GM19043 (cell line): ENCODE results near the gene GPR12.

Experiments
- ATAC-seq: cut with Tn5 transposase; IDR thresholded peaks from one replicate; pipeline ENCODE4 v1.9.1; 2021; ENCODE audit warnings: low read depth; ENCODE audit not compliant: unreplicated experiment

The GPR12 gene

DNA sequence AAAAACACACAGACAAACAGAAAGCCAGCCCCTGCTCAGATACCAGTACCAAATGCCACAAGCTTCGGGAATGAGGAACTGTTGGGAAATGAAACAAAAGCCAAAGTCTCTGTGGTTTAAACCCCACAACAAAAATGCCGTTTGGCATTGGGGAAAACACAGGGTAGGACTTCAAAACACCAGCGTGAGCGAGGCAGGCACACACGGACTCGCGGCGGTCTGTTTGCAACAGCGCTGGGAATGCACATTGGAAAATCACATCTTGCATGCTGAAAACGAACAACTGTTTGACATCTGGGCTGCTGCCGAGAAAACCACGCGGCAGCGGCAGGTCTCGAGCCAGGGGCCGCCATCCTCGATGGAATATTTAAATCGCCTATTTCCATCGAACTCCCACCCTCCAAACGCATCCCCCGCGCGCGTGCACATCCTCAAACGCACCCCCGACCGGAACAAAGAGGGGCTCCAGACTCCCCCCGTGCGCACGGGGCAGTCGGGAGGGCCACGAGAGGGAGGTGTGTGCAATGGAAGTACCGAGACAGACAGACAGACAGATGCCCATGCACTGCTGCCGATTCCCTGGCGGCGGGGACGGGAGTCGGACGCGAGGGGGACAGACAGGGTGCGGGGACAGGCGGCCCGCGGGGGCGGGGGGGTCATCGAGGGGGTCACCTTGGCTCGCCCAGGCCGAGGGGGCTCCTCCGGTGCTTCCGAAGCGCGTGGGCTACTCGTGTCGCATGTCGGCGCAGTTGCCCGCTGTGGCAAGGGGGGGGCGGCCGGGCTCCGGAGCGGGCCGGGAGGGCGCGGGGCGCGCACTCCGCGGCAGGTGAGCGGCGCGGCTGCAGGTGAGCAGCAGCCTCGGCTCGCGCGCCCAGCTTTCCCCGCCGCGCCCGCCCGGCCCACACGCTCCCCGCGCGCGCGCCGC lies at the start of gene GPR12:
GPR12 (minus strand) TSS at position 880 of the 925 bp plus-strand sequence. CDS start 959 bp downstream, outside the sequence.
- ATAC-seq, result no peak

DNA sequence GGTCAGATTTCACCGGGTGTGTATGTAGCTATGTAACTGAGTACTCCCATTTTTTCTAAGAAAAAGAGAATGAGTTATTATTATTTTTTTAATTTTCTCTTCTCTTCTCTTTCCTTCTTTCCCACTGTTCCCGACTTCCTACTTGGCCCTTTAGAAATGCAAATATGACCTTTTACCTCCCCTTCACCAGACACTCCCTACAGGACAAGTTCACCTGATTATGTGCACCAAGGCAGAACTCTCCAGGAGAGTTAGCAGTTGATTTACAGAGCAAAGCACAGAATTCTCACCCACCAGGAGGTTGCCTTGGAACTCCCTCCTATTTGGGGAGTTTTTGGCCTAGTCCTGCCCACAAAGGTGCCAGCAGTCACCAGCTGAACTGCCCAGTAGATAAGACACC lies 49.5 kb upstream of the GPR12 start:
- no peak for ATAC-seq

- no peak for ATAC-seq
Measured at GRCh38 chr13:26806891-26807290, 46.3 kb upstream of the GPR12 start.

DNA sequence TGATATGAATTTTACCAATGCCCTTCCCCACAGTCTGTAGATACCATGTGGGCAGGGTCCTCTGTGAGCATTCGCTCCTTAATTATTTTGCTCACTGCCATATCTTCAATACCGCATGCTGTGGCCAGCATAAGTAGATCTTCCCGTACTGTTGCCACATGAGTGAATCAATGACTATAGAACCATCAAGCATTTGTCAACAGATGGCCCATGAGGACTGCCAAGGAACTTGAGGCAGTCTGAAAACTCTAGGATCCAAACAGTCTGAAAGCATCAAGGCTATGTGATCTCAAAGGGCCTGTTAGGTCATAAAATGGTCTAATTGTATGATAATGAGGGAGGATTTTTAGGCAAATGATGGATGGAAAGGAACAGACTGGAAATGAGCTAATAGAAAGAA lies 27.4 kb upstream of the GPR12 start:
- no peak for ATAC-seq

DNA sequence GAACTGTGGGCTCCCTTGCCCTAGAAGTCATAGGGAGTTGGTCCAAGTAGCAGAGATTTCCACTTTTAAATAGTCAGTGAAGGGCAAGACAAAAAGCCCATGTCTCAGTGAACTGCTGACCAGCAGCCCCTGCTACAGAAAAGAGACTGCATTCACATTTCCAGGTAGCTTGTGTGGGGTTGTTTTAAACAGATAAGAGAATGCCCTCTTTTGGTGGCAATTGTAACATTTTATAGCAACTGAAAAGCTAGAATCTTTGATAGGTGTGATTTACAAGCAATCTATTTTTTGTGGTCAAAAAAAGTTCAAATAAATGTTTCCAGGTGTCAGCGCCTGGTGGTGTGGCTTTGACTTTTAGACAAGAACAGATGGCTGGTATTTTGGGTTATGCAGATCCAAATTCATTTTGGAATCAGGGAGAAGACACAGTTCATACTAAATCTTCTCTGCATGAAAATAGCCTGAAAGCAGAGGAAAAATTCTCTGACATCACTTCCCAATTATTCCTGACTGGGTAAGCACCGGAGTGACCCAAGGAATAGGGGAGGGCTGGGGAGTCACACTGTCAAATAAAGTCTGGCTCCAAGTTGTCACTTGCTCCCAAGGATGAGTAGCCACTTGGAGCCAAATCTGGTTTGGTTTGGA lies 26.2 kb upstream of the GPR12 start:
- ATAC-seq, result no peak

GRCh38 chr13:26785838-26786630 lies 25.4 kb upstream of the GPR12 start:
- no peak for ATAC-seq

DNA sequence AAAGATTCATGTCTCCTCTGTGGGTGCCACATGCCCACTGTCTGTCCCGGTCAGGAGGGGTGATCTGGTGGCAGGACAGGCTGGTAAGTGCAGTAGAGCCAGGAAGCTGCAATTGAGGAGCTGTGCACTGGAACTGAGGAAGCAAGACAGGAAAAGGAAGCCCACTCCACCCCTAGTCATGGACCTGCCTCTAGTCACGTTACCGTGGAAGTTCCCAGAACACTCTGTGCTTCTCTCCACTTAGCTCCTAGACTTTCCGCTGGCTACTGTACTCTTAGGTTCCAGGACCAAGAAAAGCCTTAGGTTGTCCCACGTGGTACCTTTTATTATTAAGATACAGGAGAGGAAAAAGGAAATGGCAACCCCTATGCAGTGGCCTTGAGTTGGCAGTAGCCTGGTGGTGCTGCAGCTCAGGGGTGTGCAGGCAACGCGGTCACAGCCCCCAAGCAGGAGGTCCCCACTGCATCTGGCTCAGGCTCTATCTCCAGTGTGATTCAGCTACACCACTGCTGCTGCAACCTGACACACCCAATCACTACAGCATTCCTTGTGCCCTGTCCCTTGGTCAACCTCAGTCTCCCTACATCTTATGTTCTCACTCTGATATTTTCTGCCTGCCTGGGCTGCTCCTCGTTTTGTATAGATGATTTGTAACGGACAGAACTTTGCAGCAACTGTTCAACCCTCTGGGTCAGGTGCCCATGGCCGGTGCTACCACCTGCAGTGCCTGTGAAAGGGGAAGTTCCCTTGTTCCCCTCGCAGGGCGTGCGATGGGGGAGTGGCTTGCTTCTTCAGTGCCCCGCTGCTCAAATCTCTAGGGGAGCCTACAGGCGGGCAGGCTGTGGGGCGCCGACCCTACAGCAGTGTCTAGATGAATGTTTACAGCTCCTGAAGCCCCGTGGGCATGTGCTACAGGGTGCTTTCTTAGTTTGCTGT lies 24.4 kb upstream of the GPR12 start:
- no peak for ATAC-seq

DNA sequence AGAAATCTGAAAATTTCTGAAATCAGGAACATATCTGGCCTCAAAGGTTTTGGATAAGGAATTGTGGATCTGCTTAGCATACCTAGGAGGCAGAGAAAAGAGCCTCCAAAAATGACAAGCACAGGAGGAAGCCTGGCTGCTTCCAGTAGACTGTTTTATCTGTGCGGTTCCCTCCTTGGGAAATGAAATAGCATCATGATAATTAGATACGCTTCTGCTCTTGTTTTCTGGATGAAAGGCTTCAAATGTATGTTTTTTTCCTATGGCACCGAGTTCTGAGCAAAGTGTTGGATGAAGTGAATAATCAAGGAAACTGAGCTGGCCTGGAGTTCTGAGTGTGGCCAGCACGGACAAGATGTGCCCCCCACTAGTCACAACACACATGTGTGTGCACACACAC lies 19.8 kb upstream of the GPR12 start:
- no peak for ATAC-seq

- no peak for ATAC-seq
Measured at GRCh38 chr13:26779321-26779720, 18.7 kb upstream of the GPR12 start.

GRCh38 chr13:26772531-26772930 lies 11.9 kb upstream of the GPR12 start:
- no peak for ATAC-seq

DNA sequence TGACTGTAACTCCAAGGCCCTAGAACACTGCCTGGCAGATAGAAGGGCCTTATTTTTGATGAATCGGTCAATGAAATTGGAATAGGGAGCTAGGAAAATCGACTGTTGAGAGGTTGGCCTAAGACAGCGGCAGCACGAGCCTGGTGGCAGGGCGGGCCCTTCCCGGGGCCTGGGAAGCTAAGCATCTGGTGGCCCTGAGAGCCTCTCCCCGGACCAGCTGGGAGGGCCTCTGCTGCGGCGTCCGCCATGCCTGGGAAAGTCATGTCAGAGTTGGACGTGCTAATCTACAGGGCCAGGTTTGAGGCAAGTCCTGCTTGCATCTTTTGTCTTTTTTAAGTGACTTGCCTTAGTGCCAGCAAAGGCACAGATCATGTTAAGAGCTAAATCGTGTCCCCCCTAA lies 11.2 kb upstream of the GPR12 start:
- no peak for ATAC-seq

DNA sequence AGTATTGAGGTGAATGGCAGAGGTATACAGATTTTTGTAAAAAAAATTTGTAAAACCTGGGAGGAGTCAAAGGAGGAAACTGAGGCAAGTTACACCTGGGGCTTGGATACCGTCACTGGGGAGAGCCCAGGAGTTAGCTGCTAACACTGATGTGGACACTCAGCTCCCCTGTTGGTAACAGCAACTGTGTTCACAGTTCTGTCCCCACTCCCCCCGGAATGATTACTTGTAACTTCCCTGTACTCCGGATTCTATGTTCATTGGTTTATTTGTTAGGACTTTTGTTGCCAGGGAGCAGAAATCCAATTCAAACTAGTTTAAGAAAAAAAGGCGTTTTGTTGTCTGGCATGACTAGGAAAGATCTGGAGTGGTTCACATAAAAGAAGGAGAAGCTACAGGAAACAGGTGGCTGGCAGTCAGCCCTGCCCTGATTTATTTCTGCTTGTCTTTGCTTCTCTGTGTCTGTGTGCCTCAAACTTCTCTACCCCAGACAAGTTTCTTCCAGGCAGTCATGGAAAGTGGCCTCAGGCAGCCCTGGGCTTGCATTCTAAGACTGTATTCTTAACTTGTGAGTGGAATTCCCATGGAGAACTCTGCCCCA lies 2.3 kb upstream of the GPR12 start:
- ATAC-seq, result no peak

DNA sequence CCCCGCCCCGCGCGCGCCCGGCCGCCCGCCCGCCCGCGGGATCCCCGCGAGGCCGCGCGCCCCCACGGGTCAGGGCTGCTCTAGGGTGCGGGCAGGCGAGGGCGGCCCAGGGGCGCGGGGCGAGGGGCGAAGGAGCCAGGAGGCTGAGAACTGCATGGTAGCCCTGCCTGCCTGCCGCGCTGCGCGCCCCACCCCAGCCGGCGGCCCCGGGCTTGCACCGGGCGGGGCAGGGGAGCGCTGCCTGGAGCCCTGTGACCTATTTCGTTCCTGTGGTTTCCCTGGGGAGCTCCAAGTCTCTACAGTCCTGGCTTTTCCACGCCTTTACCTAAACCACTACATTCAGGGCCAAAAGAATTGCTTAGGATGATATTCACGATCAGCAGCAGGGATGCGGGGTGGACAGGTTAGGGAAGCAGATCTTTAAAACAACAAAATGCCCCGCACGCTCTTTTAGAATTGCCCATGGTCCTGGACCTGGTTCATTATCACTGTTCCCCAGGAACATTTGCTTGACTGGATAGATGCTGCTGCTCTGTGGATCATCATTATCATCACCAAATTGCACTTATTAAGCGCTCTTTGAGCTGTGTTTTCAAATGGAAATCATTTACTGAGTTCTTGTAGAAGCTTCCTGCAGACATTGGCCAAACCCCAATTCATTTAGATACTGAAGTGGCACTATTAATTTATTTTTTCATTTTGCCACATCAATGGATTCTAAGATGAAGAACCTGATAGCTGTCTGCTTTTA lies 421 bp upstream of the GPR12 start:
- ATAC-seq, result no peak

- ATAC-seq, result no peak
Measured at GRCh38 chr13:26759249-26759906, 1.2 kb downstream of the GPR12 start.

DNA sequence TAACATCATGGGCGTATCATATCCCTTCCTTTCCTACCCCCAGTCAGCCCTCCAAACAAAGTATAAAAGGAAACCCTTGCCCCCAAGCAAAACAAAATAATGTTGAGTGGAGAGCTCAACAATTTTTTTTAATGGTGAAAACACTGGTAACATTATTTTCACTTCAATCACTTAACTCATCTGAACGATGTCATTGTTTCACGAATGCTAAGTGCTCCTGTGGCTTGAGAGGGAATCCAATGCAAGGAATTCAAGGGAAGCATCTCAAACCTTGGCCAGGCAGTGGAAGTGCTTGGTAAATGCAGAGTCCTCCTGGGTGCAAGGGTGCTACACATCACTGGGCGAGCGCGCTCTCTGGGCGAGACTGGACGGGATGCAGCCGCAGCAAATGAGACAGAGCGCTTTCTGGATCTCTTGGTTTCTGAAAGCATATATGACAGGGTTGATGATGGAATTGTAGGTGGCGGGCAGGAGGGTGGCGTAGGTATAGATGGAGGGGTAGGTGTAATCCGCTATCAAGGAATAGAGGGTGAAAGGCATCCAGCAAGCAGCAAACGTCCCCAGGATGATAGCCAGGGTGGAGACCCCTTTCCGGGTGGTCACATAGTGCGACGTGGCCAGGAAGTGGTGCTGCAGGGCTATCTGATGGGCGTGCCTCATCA lies 2.0 kb downstream of the GPR12 start:
- ATAC-seq, result no peak

GRCh38 chr13:26756961-26757360 lies 3.6 kb downstream of the GPR12 start:
- no peak for ATAC-seq

GRCh38 chr13:26752671-26753070 lies 7.9 kb downstream of the GPR12 start:
- no peak for ATAC-seq

DNA sequence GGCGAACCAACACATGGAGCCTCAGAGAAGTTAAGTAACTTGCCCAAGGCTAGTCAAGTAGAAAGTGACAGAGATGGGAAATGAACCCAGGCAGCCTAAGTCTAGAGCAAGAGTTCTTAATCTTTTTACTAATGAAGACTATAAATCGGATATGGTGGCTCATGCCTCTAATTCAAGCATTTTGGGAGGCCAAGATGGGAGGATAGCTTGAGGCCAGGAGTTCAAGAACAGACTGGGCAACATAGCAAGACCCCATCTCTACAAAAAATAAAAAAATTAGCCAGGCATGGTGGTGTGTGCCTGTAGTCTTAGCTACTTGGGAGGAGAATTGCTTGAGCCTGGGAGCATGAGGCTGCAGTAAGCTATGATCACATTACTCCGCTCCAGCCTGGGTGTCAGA lies 10.7 kb downstream of the GPR12 start:
- ATAC-seq, result no peak
